Mucosa of rectum (tissue), 2 donors: ENCODE data around the gene PITHD1.
"Not testable (repeated sequence)": the region's sequence is repeated elsewhere in the genome, so short reads cannot be mapped to it uniquely, and the experiment has no call there.

Experiments
- H3K27ac ChIP-seq, 2 donors: one replicate each; pipeline ENCODE4 v1.7.0; 2013; ENCODE audit warnings: inconsistent platforms in 2 of 2, low read depth in 2 of 2, low read length in 2 of 2
- H3K27me3 ChIP-seq, 2 donors: one replicate each; pipeline ENCODE4 v1.7.0; 2013; ENCODE audit warnings: low read length in 2 of 2; ENCODE audit not compliant: control insufficient read depth in 2 of 2, insufficient read depth in 2 of 2
- H3K36me3 ChIP-seq, 2 donors: one replicate each; pipeline ENCODE4 v1.7.0; 2013; ENCODE audit warnings: low read length in 2 of 2; ENCODE audit not compliant: control insufficient read depth in 2 of 2, insufficient read depth in 2 of 2
- H3K4me1 ChIP-seq, 2 donors: one replicate each; pipeline ENCODE4 v1.7.0; 2013; ENCODE audit warnings: low read length in 2 of 2, mild to moderate bottlenecking in 1 of 2; ENCODE audit not compliant: control insufficient read depth in 2 of 2, insufficient read depth in 2 of 2
- H3K4me3 ChIP-seq, 2 donors: one replicate each; pipeline ENCODE4 v1.7.0; 2013; ENCODE audit warnings: low read length in 2 of 2
- H3K9ac ChIP-seq, 2 donors: one replicate each; pipeline ENCODE4 v1.7.0; 2013; ENCODE audit warnings: low read length in 2 of 2, low read depth in 1 of 2, mild to moderate bottlenecking in 1 of 2
- H3K9me3 ChIP-seq, 2 donors: one replicate each; pipeline ENCODE4 v1.7.0; 2013; ENCODE audit warnings: low read length in 2 of 2; ENCODE audit not compliant: control insufficient read depth in 2 of 2
- donor health status: healthy.
- donor health status: Normal muscosa, but diverticular disease.

The PITHD1 gene, protein sequence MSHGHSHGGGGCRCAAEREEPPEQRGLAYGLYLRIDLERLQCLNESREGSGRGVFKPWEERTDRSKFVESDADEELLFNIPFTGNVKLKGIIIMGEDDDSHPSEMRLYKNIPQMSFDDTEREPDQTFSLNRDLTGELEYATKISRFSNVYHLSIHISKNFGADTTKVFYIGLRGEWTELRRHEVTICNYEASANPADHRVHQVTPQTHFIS

DNA sequence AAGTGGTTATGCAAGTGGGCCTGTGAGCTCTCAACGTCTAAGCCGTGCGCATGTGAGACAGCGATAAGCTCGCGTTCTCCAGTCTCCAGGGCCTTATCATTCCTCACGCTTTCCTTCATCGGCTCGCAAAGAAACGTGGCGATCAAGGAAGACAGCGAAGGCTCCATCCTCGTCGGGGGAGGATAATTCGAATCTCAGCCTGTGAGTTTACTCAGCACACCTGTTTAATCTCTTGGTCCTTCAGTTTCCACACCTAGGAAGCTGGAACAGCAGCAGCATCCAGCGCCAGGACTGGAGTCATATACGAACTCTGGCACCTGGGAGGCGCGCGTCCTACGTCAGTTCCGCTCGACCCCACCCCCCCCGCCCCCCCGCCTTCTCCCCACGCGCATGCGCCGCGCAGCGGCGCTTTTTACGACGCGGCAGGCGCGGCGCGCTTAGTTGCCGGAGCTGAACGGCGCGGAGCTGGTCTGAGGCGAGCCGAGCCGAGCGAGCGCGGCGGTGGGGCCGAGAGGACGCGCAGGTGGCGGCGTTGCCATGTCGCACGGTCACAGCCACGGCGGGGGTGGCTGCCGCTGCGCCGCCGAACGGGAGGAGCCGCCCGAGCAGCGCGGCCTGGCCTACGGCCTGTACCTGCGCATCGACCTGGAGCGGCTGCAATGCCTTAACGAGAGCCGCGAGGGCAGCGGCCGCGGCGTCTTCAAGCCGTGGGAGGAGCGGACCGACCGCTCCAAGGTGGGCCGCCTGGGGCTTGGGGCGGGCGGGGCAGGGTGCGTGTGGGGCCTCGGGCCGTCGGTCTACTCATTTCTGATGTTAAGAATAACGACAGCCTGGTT is at the start of gene PITHD1:
Gene PITHD1, plus strand, starts transcription at position 440 of the 836 bp plus-strand sequence. Its CDS starts 98 bp downstream, at position 538.
- H3K9me3 ChIP-seq = no peaks in the 10 kb centered on the region
- peak within 1 kb of the TSS; percentile 92 to 97 for H3K27ac ChIP-seq
- peak within 1 kb of the TSS; percentile 88 to 99 for H3K9ac ChIP-seq
- peaks cover 4 to 5% of the 10 kb centered on the region in 2 donors for H3K36me3 ChIP-seq
- peaks cover 17 to 19% of the 10 kb centered on the region in 2 donors for H3K4me1 ChIP-seq
- H3K27me3 ChIP-seq = no peaks in the 10 kb centered on the region
- H3K4me3 ChIP-seq = peak within 1 kb of the TSS; percentile 89 to 95

DNA sequence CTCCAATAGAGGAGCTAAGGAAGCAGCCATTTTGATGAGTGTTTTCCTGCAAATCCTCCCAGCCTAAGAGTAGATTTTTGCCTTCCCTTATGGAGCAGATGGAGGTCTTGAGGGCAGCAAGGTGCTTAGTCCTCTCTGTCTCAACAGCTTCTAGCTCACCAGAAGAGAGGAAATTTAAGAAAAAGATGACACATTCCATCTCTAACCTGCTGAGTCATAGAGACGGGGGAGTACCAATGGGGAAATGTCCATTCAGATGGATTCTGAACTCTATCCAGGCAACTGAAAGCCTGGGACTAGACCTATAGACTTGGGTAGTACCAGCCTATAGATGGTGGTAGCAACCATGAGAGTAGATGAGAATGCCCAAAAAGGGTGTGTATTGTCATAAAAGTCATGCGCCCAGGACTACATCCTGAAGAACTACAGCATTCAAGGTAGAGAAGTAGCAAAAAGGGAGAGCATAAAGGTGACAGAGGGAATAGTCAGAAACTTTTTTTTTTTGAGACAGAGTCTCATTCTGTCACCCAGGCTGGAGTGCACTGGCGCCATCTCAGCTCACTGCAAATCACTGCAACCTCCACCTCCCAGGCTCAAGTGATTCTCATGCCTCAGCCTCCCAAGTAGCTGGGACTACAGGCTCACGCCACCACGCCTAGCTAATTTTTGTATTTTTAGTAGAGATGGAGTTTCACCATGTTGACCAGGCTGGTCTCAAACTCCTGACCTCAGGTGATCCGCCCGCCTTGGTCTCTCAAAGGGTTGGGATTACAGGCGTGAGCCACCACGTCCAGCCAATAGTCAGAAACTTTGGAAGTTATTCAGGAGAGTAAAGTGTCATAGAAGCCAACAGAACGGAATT is 45.6 kb upstream of the PITHD1 start:
- H3K9ac ChIP-seq = no peak overlapping the region
- H3K4me3 ChIP-seq = no peak overlapping the region
- no peaks in the 10 kb centered on the region for H3K27me3 ChIP-seq
- H3K36me3 ChIP-seq = no peaks in the 10 kb centered on the region
- H3K27ac ChIP-seq = peak overlapping the region in 1 of 2 donors; percentile 54
- no peaks in the 10 kb centered on the region for H3K9me3 ChIP-seq
- H3K4me1 ChIP-seq = peaks cover 3 to 11% of the 10 kb centered on the region in 2 donors

DNA sequence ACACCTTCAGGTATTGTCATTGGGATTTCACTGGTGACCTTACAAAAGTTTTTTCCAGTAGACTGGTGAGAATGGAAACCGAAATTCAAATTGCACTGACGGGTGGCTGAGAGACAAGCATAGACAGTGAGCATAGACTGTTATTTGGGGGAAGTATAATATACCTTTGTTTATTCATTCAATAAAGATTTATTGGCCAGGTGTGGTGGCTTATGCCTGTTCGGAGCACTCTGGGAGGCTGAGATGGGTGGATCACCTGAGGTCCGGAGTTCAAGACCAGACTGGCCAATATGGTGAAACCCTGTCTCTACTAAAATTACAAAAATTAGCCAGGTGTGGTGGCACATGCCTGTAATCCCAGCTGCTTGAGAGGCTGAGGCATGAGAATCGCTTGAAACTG is 44.9 kb upstream of the PITHD1 start:
- not testable (repeated sequence) for H3K36me3 ChIP-seq, H3K4me1 ChIP-seq, H3K4me3 ChIP-seq, H3K9ac ChIP-seq, H3K27me3 ChIP-seq, H3K9me3 ChIP-seq
- H3K27ac ChIP-seq = peak overlapping the region in 1 of 2 donors; percentile 54

DNA sequence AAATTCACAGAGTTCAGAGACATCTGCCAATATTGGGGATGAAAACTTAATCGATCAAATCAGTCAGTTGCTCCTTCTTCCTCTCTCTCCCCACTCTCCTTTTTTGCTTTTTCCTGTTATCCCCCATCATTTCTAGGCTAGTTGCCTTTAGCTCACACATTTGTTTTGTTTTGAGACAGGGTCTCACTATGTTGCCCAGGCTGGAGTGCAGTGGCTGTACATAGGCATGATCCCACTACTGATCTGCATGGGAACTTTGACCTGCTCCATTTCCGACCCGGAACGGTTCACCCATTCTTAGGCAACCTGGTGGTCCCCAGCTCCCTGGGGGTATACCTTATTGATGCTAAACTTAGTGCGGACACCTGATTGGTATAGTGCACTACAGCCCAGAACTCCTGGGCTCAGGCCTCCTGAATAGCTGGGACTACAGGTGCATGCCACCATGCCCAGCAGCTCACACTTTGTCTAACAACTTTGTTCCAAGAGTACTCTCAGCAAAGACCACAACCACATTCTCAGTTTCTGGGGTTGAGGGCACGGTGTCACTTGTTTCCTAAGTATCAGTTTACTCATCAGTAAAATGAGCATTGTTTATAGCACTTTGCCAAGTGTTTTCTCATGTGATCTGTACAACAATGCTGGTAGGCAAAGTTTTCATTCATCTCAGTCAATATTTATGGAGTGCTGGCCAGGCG is 41.6 kb upstream of the PITHD1 start:
- no peak overlapping the region for H3K9ac ChIP-seq
- H3K4me1 ChIP-seq = peaks cover 0 to 5% of the 10 kb centered on the region in 2 donors
- no peak overlapping the region for H3K4me3 ChIP-seq
- no peaks in the 10 kb centered on the region for H3K9me3 ChIP-seq
- no peaks in the 10 kb centered on the region for H3K36me3 ChIP-seq
- no peak overlapping the region for H3K27ac ChIP-seq
- no peaks in the 10 kb centered on the region for H3K27me3 ChIP-seq

DNA sequence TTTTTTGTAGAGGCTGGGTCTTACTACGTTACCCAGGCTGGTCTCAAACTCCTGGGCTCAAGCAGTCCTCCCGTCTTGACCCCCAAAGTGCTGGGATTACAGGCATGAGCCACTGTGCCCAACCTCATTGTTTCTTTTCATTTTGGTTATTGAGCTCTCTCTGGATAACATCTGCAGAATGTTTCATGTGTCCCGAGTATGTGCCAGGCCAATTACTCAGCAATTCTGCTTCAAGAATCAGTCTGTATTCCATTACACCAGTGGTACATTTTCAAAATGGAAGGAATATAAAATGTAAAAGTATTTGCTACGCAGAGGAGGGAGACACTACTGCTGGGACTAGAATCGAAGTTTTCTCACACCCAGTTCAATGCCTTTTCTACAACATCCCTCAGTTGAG is 36.6 kb upstream of the PITHD1 start:
- H3K27ac ChIP-seq = no peak overlapping the region
- H3K36me3 ChIP-seq = no peaks in the 10 kb centered on the region
- no peaks in the 10 kb centered on the region for H3K27me3 ChIP-seq
- no peak overlapping the region for H3K4me3 ChIP-seq
- H3K9me3 ChIP-seq = no peaks in the 10 kb centered on the region
- H3K4me1 ChIP-seq = peaks cover 15% of the 10 kb centered on the region in 2 donors
- no peak overlapping the region for H3K9ac ChIP-seq

DNA sequence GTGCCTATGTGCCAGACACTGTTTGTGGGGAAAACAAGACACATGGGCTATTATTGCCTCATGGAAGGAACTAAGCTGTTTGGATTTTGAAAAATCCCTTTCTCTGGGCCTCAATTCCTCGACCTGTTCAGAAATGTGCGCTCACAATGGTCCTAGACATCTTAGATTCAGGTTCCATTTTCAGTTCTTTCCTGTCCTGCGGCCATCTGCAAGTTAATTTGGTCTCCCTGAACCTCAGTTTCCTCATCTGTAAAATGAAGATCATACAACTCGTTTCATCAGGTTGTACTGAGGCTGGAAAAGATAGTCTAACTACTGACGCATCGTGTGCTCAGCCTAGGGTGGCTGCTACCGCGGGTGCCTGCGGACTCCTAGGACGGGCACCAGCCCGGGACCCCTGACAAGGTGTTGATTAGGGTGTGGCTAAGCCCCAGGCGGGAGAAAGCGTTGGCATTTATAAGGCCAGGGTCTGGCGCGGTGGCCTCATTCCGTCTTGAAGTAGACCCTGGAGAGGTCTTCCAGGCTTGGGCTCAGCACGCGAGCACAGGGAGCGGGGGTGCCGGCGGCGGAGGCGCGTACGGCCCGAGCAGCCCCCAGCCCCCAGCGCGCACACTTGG is 35.4 kb upstream of the PITHD1 start:
- Histone ChIP-seq H3K4me1 (peaks cover 15% of the 10 kb centered on the region in 2 donors), H3K9ac (peak overlapping the region; percentile 88 to 94), H3K36me3 (peaks cover 0 to under 1% of the 10 kb centered on the region in 2 donors), H3K4me3 (peak overlapping the region; percentile 84 to 90), H3K27me3 (no peaks in the 10 kb centered on the region), H3K9me3 (no peaks in the 10 kb centered on the region), H3K27ac (peak overlapping the region; percentile 88 to 90)

DNA sequence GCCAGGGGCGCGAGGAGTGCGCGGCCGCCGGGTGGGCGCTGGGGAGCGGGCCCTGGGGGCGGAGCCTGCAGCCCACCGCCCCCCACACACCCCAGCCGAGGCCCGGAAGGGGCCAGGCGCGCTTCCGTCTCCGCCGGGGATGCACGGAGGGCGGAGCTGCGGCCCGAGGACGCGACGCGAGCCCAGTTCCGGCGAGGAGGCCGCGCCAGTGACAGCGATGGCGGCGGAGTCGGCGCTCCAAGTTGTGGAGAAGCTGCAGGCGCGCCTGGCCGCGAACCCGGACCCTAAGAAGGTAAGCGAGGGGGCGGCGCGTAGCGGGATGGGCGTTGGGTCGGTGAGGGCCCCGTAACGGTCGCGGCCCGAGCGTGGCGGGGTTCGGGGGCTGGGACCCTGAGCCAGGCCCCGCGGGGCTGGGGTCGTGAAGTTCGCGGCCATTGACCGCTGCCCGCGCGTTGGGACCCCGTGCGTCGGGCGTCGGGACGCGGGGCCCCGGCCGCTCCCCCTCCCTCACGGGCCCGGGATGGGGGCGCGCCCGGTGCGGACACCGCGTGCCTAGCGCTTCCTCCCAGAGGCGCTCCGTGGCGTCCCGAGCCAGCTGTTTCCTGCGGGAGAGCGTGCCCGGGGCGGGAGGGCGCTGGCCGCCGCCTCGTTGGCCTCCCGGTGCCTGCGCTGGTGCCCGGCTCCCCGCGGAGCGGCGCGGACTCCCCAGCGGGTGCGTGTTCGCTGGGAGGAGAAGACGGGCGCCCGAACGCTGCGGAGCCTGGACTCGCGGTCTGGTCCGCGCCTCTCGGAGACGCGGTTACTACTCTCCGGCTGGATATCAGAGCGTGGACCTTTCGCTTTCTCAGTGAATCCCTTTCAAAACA is 34.7 kb upstream of the PITHD1 start, which contains the start of gene ELOA:
Gene ELOA, plus strand, starts transcription at position 185 of the 866 bp plus-strand sequence. Its CDS starts 33 bp downstream, at position 218.
- Histone ChIP-seq H3K36me3 (peaks cover 0 to 4% of the 10 kb centered on the region in 2 donors), H3K9ac (peak within 1 kb of the TSS; percentile 88 to 94), H3K4me1 (peaks cover 15% of the 10 kb centered on the region in 2 donors), H3K9me3 (no peaks in the 10 kb centered on the region), H3K27me3 (no peaks in the 10 kb centered on the region), H3K4me3 (peak within 1 kb of the TSS; percentile 84 to 90), H3K27ac (peak within 1 kb of the TSS; percentile 88 to 90)

DNA sequence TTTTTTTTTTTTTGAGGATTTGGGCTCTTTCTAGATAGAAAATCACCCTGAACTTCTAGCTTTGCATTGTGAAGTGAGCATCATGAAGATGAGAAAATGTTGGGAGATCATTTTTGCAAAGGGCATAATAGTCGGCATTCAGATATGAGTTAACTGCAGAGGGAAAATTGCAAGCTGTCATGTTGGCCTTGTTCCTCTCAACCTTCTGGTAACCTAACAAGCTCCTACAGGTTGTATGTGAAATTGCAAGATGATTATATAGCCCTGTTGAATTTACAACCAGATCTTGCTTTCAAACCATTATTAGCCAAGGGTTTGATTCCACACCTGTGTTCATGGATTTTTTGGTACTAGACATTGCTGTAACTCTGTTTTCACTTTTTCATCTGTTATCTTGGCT is 32.7 kb upstream of the PITHD1 start:
- Histone ChIP-seq H3K9ac (no peak overlapping the region), H3K4me1 (peaks cover 15% of the 10 kb centered on the region in 2 donors)

More for the DNA sequence above, 32.7 kb upstream of the PITHD1 start:
- peak overlapping the region in 1 of 2 donors; percentile 15 for H3K4me3 ChIP-seq
- no peak overlapping the region for H3K27ac ChIP-seq
- peaks cover 7 to 12% of the 10 kb centered on the region in 2 donors for H3K36me3 ChIP-seq
- H3K27me3 ChIP-seq = no peaks in the 10 kb centered on the region
- no peaks in the 10 kb centered on the region for H3K9me3 ChIP-seq
